NCI-H2227 (cell line): ENCODE results near the gene GKN2.
"Not testable (repeated sequence)": the region's sequence is repeated elsewhere in the genome, so short reads cannot be mapped to it uniquely, and the experiment has no call there.

Experiments
- DNase-seq: peaks from one replicate; lab custom pipeline; 2025; ENCODE audit not compliant: unreplicated experiment; lab: John Stamatoyannopoulos, UW

Gene GKN2

DNA sequence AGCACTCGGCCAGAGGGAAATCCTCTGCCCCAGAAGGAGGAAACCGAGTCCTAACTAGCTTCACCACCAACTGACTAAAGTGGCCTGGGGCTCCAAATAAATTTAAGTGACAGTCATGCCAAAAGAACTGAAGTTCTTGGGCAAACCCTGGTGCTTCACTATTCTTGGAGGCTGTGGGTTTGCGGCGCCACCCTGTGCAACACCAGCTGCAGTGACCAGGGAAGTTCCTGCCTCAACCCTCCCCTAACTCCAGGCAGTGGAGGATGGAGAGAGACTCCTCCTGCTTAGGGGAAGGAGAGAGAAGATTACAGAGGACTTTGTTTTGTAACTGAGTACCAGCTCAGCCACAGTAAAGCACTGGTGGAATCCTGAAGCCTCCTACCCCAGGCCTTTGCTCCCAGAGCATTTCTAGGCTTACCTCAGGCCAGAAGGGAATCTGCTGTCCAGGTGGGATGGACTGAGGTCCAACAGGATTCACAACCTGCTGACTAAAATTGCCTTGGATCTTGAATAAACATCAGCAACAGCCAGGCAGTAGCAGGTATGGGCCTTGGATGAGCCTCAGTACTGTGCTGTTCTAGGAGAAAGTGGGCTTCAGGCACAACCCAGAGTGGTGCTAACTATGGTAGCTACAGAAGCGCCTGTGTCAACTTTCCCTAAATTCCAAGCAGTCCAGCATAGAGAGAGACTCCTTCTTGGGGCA, 52.0 kb downstream of the GKN2 start:
- no peak for DNase-seq

DNA sequence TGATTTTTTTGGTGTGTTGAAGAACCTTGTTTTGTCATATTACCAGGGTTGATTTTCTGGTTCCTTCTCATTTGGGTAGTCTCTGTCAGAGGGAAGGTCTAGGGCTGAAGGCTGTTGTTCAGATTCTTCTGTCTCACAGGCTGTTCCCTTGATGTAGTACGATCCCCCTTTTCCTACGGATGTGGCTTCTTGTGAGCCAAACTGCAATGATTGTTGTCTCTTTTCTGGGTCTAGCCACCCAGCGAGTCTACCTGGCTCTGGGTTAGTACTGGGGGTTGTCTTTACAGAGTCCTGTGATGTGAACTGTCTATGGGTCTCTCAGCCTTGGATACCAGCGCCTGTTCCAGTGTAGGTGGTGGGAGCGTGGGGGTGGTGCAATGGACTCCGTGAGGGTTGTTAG, 56.7 kb downstream of the GKN2 start:
- DNase-seq, result not testable (repeated sequence)
